NCI-H510A (cell line): ENCODE data around the gene COP1.

ENCODE experiments used
- DNase-seq: peaks from one replicate; lab custom pipeline; 2025; lab: John Stamatoyannopoulos, UW

The COP1 gene

GRCh38 chr1:175963740-175964139 is 243.3 kb downstream of the COP1 start:
- DNase-seq, result no peak

DNA sequence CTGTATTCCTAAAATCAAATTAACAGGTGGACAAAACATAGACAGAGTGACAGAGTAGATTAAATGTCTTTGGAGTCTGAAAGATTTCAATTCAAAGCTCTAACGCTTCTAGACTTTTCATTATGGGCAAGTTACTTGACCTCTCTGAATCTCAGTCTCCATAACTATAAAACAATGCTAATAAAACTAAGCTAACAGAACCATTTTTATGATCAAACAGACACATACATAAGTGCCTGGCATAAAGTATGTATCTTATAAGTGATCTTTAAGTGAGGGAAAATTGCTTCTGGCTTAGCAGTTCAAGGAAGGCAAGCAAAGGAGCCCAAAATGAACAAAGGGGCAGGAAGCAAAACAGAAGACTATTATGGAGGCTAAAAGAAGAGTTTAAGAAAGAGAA is 246.9 kb downstream of the COP1 start:
- no peak for DNase-seq

DNA sequence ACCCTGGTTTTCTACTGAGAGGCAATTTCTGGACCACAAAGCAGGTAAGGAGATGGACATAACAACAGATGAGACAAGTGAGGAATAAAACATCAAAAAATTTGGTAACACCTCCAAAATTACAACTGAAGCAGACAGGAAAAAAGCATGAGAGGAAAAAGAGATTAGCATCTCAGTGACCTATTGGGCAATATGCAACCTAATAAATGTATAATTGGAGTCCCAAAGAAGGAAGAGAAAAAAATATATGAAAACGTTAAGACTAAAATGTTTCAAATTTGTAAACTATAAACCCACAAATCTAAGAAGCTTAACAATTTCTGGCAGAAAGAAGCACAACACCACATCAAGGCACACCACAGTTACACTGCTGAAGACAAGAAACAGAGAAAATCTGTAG is 255.5 kb downstream of the COP1 start:
- DNase-seq, result no peak

- no peak for DNase-seq
Measured at GRCh38 chr1:175947771-175948170, 259.3 kb downstream of the COP1 start.

- no peak for DNase-seq
Measured at GRCh38 chr1:175944591-175944990, 262.5 kb downstream of the COP1 start.

GRCh38 chr1:175941164-175941563 is 265.9 kb downstream of the COP1 start:
- DNase-seq, result no peak

- no peak for DNase-seq
Measured at GRCh38 chr1:175936736-175937135, 270.4 kb downstream of the COP1 start.

GRCh38 chr1:175935566-175936115 is 271.4 kb downstream of the COP1 start:
- DNase-seq, result no peak

- DNase-seq, result no peak
Measured at GRCh38 chr1:175935166-175935565, 271.9 kb downstream of the COP1 start.

GRCh38 chr1:175933801-175934200 is 273.3 kb downstream of the COP1 start:
- DNase-seq, result no peak

- no peak for DNase-seq
Measured at GRCh38 chr1:175927944-175928343, 279.1 kb downstream of the COP1 start.

DNA sequence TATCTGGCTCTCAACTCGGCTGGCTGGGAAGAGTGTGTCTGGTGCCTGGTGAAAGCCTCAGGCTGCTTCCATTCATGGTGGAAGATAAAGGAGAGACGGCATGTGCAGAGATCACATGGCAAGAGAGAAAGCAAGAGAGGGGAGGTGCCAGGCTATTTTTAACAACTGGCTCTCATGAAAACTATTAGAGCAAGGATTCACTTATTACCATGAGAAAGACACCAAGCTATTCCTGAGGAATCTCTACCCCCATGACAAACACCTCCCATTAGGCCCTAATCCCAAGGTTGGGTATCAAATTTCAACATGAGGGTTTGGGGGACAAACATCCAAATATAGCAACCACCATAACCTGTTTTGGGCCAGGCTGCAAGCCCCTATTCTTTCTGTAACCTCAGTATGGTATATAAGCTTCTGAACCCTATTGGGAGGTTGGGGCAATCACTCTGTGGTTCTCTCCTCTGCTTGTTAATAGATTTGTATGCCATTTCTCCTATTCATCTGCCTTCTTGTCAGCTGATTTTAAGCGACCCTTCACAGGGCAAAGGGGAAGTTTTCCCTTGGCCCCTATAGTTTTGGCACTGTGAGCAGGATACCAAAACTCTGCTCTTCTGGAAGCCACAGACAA is 284.7 kb downstream of the COP1 start:
- DNase-seq, result no peak

GRCh38 chr1:175920381-175920780 is 286.7 kb downstream of the COP1 start:
- no peak for DNase-seq

DNA sequence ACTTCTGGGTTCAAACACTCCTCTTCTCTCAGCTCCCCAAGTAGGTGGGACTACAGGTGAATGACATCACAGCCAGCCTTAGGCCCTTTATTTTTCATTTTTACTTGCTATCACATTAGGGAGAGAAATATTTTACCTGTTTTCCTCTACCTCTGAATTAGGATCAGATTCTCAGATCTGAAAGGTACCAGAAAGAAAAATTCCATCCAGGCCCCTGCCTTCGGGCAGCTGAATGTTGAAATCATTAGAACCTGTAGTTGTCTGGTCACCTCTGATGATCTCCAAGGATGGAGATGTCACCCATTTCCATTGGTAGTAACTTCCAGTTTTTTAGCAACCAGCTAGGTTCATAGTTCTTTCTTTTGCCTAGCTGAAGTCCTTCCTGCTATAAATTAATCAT is 288.1 kb downstream of the COP1 start:
- no peak for DNase-seq

- no peak for DNase-seq
Measured at GRCh38 chr1:175918364-175918801, 288.7 kb downstream of the COP1 start.

GRCh38 chr1:175914115-175914514 is 293.0 kb downstream of the COP1 start:
- DNase-seq, result no peak

DNA sequence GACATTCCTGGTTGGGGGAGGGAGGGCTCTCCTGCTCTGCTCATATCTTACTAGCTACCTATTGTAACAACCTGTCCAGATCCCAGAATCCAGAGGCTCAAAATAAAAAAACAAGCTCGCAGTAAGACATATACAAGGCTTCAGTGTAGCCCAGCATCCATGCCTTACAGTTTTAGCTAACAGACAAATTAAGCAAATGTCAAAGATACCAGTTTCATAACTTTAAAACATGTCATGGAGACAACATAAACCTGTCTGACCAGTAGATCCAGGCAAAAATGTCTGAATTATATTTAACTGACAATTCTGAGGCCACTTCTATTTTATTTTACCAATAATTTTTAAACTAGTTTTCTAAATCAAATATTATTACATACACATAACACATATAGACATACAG is 295.9 kb downstream of the COP1 start:
- no peak for DNase-seq

DNA sequence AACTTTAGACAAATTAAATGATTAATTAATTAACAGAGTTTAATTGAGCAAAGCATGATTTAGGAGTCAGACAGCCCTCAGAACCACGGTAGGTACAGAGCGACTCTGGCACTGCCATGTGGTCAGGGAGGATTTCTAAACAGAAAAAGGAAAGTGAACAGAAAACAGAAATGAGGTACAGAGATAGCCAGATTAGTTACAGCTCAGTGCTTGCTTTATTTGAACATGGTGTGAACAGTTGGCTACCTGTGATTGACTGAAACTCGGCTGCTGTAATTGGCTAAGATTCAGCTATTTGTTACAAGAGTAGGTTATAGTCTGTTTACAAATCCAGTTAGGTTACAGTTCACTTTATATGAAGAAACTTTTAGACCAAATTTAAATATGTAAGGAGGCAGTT is 300.7 kb downstream of the COP1 start:
- DNase-seq, result no peak

DNA sequence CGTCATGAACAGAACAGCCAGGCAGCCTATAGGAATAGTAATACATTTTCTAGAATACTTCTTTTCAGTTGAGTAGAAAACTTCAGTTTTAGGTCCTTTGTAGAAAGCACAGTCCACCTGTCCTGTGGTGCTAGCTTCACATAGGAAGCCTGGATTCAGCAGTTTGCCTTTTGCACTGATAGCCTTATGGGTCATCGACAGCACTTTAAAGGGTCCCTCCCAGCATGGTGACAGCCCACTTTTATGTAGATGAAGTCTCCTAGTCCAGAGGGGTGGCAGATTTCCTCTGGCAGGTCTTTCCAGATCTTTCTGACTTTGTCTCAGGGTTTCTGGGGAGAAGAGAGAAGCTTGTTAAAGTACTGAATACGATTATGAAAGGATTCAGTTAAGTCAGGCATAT is 302.3 kb downstream of the COP1 start:
- no peak for DNase-seq

- DNase-seq, result no peak
Measured at GRCh38 chr1:175902281-175902680, 304.8 kb downstream of the COP1 start.

DNA sequence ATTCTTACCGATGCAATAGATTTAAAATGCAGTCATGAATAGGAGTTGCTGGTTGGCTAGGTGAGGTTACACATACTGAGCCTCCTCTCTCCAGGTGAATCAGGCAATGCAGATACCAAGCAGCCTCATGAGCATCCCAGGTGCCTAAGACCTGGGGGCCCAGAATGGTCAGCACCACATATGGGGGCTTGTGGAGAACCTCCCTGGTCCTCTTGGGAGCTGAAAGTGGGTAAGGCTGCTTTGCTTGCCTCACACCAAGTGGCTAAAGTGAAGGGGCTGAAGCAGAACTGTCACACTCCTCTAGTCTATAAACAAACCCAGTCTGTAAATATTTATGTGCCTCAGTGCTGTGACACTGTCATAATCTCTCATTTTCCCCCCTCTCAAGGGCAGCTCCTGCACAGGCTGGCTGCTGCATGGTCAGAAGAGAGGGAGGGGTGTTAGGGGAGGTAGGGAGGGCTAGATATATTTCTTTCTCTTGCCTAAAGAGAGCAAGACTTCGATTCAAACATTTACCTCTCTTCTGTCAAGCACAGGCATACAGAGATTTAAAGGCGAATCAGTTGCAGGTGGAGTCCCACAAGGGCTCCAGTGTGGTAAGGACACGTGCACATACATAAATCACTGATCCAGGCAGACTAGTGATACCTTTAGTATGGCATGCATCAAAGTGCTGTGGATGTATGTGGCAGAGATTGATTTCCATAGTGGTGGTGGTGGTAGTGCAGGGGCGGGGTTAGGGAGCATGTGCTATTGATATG is 305.8 kb downstream of the COP1 start:
- no peak for DNase-seq

DNA sequence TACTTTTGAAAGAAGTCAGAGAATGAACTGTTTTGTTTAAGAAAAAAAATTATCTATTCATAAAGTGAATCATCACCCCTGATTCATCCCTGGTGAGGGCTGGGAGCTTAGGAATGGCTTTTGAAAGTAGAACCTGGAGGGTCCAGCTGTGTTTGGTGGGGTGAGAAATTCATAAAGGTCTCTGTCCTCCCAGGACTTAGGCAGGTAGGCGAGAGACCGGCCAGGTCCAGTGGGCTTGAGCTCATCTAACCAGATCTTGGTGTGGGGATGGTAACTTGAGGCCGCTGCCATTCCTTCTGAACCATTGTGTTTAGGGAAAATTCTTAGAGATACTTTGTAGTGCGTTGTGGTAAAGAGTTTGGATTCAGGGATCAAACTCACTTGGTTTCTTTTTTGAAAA is 306.9 kb downstream of the COP1 start:
- no peak for DNase-seq

DNA sequence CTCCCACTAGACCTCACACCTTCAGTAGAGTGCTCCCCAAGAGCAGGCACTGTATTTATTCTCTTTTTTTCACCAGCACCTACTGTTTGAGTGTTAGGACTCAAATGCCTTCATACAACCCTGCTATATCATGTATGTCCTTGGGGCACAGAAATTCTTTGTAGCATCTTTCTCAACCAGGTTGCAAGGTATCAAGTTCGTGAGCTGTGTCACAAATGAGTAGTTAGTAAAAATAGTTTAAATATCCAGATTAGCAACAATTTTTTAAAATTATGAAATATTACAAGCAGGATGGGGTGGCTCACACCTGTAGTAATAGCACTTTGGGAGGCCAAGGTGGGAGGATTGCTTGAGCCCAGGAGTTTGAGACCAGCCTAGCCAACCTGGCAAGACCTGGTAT is 311.1 kb downstream of the COP1 start:
- no peak for DNase-seq
